Measurements from ENCODE around the gene IGFBP6.

DNA sequence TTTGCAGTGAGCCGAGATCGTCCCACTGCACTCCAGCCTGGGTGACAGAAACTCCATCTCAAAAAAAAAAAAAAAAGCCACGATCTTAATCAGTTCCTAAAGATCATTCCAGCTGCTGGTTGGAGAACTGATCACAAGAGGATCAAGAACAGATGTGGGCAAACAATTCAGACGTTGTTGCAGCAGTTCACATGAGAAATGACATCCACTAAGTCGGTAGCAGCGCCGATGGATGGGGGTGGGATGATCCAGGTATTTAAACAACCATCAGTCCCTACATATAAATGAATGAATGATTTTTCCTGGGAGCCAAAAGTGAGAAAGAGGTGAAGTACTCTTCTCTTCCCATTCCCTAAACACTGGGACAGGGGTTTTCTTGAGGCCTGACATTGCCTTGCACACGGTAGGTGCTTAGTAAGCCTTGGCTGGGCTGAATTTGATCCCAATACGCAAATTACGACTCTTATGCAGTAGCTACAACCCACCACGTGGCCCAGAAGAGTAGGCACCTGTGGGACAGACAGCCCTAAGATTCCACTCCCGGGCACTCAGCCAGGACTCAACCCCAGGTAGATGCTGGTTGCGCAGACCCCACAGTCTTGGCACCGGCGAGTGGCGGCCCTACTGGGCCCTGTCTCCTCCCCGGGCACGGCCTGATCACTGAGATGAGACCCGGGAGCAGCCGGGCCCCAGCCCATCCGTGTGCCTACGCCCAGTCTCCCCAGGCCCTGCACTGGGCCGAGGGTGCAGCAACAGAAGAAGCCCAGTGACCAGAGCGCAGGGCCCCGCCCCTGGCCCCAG is 18.8 kb upstream of the IGFBP6 start:
- TF ChIP-seq, protein P1, sequence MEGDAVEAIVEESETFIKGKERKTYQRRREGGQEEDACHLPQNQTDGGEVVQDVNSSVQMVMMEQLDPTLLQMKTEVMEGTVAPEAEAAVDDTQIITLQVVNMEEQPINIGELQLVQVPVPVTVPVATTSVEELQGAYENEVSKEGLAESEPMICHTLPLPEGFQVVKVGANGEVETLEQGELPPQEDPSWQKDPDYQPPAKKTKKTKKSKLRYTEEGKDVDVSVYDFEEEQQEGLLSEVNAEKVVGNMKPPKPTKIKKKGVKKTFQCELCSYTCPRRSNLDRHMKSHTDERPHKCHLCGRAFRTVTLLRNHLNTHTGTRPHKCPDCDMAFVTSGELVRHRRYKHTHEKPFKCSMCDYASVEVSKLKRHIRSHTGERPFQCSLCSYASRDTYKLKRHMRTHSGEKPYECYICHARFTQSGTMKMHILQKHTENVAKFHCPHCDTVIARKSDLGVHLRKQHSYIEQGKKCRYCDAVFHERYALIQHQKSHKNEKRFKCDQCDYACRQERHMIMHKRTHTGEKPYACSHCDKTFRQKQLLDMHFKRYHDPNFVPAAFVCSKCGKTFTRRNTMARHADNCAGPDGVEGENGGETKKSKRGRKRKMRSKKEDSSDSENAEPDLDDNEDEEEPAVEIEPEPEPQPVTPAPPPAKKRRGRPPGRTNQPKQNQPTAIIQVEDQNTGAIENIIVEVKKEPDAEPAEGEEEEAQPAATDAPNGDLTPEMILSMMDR (IDR thresholded peaks at IDR 0.05): no peak
- TF ChIP-seq POLR2A (IDR thresholded peaks at IDR 0.05): no peak

Data from right lobe of liver (tissue), 4 donors.